ENCODE data around the gene SPR. TPM values are rescaled to one million over a fixed set of nuclear protein-coding genes. Genes with fewer than 3 reads are reported as not detected.
A peak's percentile ranks its signal among the peaks of the same experiment; 100 is the strongest.

Gene SPR
- total and polyA plus RNA-seq, 3 donors from 2014 or later, result 15.7 to 27.6 (median 21.7) TPM

GRCh38 chr2:72895759-72896281, 8.6 kb downstream of the SPR start:
- peak; percentile 29 for DNase-seq
- H3K27me3 ChIP-seq, result no peaks in the 10 kb centered on the region
- H3K4me1 ChIP-seq, result peaks cover 5% of the 10 kb centered on the region
- no peak overlapping the region for H3K4me3 ChIP-seq
- 26 to 40% methylated on average over 15 of the region's 16 CpGs for WGBS, 2 donors
- no peaks in the 10 kb centered on the region for H3K9me3 ChIP-seq
- intact Hi-C loops (cut with DNase I; ENCODE audit: low total_unique reads), result no loop called here
- H3K36me3 ChIP-seq (ENCODE audit: low read depth, missing control alignments), result no peaks in the 10 kb centered on the region
- H3K27ac ChIP-seq, result no peak overlapping the region
- TF ChIP-seq POLR2A (IDR thresholded peaks at IDR 0.05), result no peak
- TF ChIP-seq CTCF (IDR thresholded peaks at IDR 0.05), result no peak

- WGBS, 2 donors, result 86 to 89% methylated on average over 4 of the region's 4 CpGs
- Histone ChIP-seq H3K27me3 (no peaks in the 10 kb centered on the region), H3K9me3 (no peaks in the 10 kb centered on the region), H3K27ac (no peak overlapping the region), H3K4me3 (no peak overlapping the region), H3K4me1 (peaks cover 5% of the 10 kb centered on the region), H3K36me3 (ENCODE audit: low read depth, missing control alignments) (no peaks in the 10 kb centered on the region)
- no peak for DNase-seq
- TF ChIP-seq CTCF (IDR thresholded peaks at IDR 0.05) (no peak), POLR2A (IDR thresholded peaks at IDR 0.05) (no peak)
- intact Hi-C loops (cut with DNase I; ENCODE audit: low total_unique reads), result no loop called here
Measured at GRCh38 chr2:72896446-72896845, 9.2 kb downstream of the SPR start.

GRCh38 chr2:72897785-72898584, 10.8 kb downstream of the SPR start:
- WGBS, 2 donors, result 80 to 81% methylated on average over 18 of the region's 18 CpGs
- Histone ChIP-seq H3K27ac (no peak overlapping the region), H3K4me1 (peaks cover 5% of the 10 kb centered on the region), H3K36me3 (ENCODE audit: low read depth, missing control alignments) (no peaks in the 10 kb centered on the region), H3K9me3 (no peaks in the 10 kb centered on the region), H3K4me3 (no peak overlapping the region), H3K27me3 (no peaks in the 10 kb centered on the region)
- DNase-seq, result no peak
- no peak for TF ChIP-seq CTCF (IDR thresholded peaks at IDR 0.05)
- TF ChIP-seq POLR2A (IDR thresholded peaks at IDR 0.05), result no peak
- intact Hi-C loops (cut with DNase I; ENCODE audit: low total_unique reads), result no loop called here

GRCh38 chr2:72898585-72898906, 11.3 kb downstream of the SPR start:
- no peaks in the 10 kb centered on the region for H3K36me3 ChIP-seq (ENCODE audit: low read depth, missing control alignments)
- TF ChIP-seq POLR2A (IDR thresholded peaks at IDR 0.05), result no peak
- TF ChIP-seq CTCF (IDR thresholded peaks at IDR 0.05), result no peak
- peaks cover 5% of the 10 kb centered on the region for H3K4me1 ChIP-seq
- DNase-seq, result no peak
- H3K27ac ChIP-seq, result no peak overlapping the region
- no peaks in the 10 kb centered on the region for H3K27me3 ChIP-seq
- intact Hi-C loops (cut with DNase I; ENCODE audit: low total_unique reads), result no loop called here
- H3K4me3 ChIP-seq, result no peak overlapping the region
- 71 to 90% methylated on average over 1 to 2 of the region's 2 CpGs for WGBS, 2 donors
- H3K9me3 ChIP-seq, result no peaks in the 10 kb centered on the region

Measured in testis (tissue), 3 donors.